Ascending aorta (tissue), 2 donors: ENCODE measurements around the gene VSNL1. TPM values are rescaled to one million over a fixed set of nuclear protein-coding genes. Genes with fewer than 3 reads are reported as not detected.

ENCODE experiments used
- DNase-seq, 2 donors: peaks; one replicate each; pipeline ENCODE4 v3.0.0-alpha.2; 2019; ENCODE audit warnings: low spot score in 2 of 2
- H3K27ac ChIP-seq, 2 donors: fragments of 200-600 bp; sonication (generic); one replicate each; pipeline ENCODE4 v1.5.1; 2016 to 2017; ENCODE audit warnings: mild to moderate bottlenecking in 1 of 2
- H3K27me3 ChIP-seq: fragments of 200-600 bp; sonication (generic); one replicate; pipeline ENCODE4 v1.5.1; 2017
- H3K36me3 ChIP-seq, 2 donors: fragments of 200-600 bp; sonication (generic); one replicate each; pipeline ENCODE4 v1.5.1; 2016
- H3K4me1 ChIP-seq, 2 donors: fragments of 200-600 bp; sonication (generic); one replicate each; pipeline ENCODE4 v1.5.1; 2016 to 2017; ENCODE audit warnings: mild to moderate bottlenecking in 1 of 2
- H3K4me3 ChIP-seq, 2 donors: fragments of 200-600 bp; sonication (generic); one replicate each; pipeline ENCODE4 v1.5.1; 2016 to 2017; ENCODE audit warnings: mild to moderate bottlenecking in 1 of 2
- H3K9me3 ChIP-seq, 2 donors: fragments of 200-600 bp; sonication (generic); one replicate each; pipeline ENCODE4 v1.5.1; 2016
- intact Hi-C: fragments of 100-400 bp; cut with DNase I; formaldehyde crosslinking; loops from one replicate; pipeline ENCODE4 v1.15.1; 2023
- total RNA-seq: library from RNA; depleted of rRNA; stranded (reverse); fragments of >200 nt; gene quantifications from one replicate; pipeline ENCODE4 v1.1.0, GENCODE V29; 2016
- TF ChIP-seq, protein P1 (sequence below), 3 experiments: fragments of 200-600 bp in 2 of 3; fragments of 450-650 bp in 1 of 3; sonication (generic) in 2 of 3; IDR thresholded peaks; one replicate each; pipeline ENCODE4 v1.5.1; 2016 to 2019; ENCODE audit warnings: antibody characterized with exemption in 3 of 3, mild to moderate bottlenecking in 1 of 3, moderate library complexity in 1 of 3

The VSNL1 gene
- total RNA-seq, 1 donor from 2014 or later, result not detected

DNA sequence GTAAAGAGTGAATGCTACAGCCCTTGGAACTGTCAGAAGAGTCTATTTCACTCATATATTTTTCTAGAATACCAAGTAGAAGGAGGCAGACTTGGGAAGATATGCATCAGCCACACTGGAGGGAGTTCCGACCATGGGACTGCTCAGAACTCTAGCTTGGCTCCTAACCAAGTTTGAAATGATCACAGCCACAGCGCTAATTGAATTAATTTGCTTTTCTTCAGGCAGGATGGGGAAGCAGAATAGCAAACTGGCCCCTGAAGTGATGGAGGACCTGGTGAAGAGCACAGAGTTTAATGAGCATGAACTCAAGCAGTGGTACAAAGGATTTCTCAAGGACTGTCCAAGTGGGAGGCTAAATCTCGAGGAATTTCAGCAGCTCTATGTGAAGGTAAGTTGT lies 51.4 kb downstream of the VSNL1 start:
- no peak overlapping the region for H3K27ac ChIP-seq
- no peak for DNase-seq
- intact Hi-C loops, result no loop called here

DNA sequence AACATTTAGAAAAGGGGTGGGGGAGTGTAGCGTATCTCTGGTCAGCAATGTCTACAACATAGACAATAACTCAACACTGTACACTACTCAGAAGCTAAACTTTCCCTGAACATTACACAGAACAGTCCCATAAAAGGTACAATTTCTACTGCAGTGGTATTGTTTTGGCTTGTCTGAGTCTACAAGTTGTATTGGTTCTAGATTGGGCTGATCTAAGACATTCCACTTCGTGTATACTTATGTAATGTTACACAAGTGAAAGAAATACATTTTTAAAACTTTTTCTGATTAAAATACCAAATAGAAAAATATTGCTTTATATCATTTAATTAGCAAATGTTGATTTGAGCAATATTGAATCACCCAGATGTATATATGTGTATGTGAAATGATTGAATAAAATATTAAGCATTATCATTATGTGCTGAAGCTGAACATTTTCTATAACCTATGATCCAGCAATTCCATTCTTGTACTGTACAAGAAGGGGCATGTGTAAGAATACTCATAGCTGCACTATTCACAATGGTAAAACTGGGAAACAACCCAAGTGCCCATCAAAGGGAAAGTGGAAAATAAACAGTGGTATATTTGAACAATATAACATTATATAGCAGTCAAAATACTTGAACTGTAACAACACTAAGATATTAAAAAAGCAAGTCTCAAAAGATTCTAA lies 52.4 kb downstream of the VSNL1 start:
- no peaks in the 10 kb centered on the region for H3K9me3 ChIP-seq
- H3K4me1 ChIP-seq, result peaks cover 0 to 6% of the 10 kb centered on the region in 2 donors
- no peaks in the 10 kb centered on the region for H3K36me3 ChIP-seq
- intact Hi-C loops, result no loop called here
- no peak for DNase-seq
- TF ChIP-seq, protein P1, sequence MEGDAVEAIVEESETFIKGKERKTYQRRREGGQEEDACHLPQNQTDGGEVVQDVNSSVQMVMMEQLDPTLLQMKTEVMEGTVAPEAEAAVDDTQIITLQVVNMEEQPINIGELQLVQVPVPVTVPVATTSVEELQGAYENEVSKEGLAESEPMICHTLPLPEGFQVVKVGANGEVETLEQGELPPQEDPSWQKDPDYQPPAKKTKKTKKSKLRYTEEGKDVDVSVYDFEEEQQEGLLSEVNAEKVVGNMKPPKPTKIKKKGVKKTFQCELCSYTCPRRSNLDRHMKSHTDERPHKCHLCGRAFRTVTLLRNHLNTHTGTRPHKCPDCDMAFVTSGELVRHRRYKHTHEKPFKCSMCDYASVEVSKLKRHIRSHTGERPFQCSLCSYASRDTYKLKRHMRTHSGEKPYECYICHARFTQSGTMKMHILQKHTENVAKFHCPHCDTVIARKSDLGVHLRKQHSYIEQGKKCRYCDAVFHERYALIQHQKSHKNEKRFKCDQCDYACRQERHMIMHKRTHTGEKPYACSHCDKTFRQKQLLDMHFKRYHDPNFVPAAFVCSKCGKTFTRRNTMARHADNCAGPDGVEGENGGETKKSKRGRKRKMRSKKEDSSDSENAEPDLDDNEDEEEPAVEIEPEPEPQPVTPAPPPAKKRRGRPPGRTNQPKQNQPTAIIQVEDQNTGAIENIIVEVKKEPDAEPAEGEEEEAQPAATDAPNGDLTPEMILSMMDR (IDR thresholded peaks at IDR 0.05), result no peak
- no peak overlapping the region for H3K4me3 ChIP-seq
- H3K27ac ChIP-seq, result no peak overlapping the region
- H3K27me3 ChIP-seq, result no peaks in the 10 kb centered on the region

More for the DNA sequence above, 51.4 kb downstream of the VSNL1 start:
- no peak overlapping the region for H3K4me3 ChIP-seq
- peaks cover 0 to 6% of the 10 kb centered on the region in 2 donors for H3K4me1 ChIP-seq
- TF ChIP-seq, protein P1 (IDR thresholded peaks at IDR 0.05), result no peak
- H3K36me3 ChIP-seq, result no peaks in the 10 kb centered on the region
- no peaks in the 10 kb centered on the region for H3K9me3 ChIP-seq
- no peaks in the 10 kb centered on the region for H3K27me3 ChIP-seq

DNA sequence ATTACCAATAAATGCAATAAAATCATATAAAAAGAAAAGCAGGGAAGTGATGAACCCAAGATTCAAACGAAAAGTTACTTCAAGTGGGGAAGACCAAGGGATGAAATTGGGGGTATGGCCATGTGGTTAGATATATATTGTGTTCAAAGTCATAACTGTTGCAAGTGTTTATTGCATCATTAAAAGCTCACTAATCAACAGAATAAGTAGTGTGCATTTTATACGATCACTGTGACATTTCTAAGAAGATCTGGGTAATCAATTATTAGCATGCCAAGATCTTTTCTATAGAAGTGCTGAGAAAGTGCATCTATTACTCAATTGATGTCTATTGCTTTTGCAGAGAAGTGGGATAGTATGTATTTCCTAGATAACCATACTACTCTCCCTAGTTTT lies 52.9 kb downstream of the VSNL1 start:
- H3K27ac ChIP-seq, result no peak overlapping the region
- no peak overlapping the region for H3K4me3 ChIP-seq
- no peaks in the 10 kb centered on the region for H3K9me3 ChIP-seq
- intact Hi-C loops, result no loop called here
- peaks cover 0 to 6% of the 10 kb centered on the region in 2 donors for H3K4me1 ChIP-seq
- no peaks in the 10 kb centered on the region for H3K27me3 ChIP-seq
- no peak for DNase-seq
- H3K36me3 ChIP-seq, result no peaks in the 10 kb centered on the region
- TF ChIP-seq, protein P1 (IDR thresholded peaks at IDR 0.05), result no peak

DNA sequence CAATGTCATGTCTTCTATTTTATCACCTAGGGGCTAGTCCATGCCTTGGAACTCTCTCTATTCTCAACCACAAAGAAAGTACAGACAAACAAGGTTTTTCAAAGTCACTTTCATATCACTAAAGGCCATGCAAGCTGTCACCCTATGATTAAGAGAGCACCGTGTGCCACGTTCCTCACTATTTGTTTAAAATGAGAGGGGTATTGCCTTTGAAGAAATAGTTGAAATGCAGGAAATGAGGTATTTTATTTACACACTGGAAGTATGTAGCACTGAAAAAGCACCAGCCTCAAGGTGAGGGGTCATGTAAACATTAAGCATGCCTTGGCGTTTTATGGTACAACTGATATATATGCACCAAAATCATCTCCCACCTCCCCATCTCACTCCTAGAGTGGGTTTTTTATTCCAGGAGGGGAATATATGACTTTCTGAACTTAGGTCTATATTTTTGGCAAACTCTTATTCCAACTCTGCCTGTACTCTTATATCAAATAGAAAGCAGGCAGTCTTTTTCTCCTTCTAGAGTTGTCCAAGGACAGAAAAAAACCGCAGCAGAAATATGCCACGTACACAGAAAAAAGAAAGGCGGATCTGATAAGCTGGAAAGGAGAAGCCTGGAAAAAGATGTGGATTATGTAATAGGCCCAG lies 53.5 kb downstream of the VSNL1 start:
- Histone ChIP-seq H3K9me3 (no peaks in the 10 kb centered on the region), H3K4me1 (peaks cover 0 to 6% of the 10 kb centered on the region in 2 donors), H3K27me3 (no peaks in the 10 kb centered on the region), H3K4me3 (no peak overlapping the region), H3K27ac (no peak overlapping the region), H3K36me3 (no peaks in the 10 kb centered on the region)
- no peak for DNase-seq
- intact Hi-C loops, result no loop called here
- TF ChIP-seq, protein P1 (IDR thresholded peaks at IDR 0.05), result no peak

DNA sequence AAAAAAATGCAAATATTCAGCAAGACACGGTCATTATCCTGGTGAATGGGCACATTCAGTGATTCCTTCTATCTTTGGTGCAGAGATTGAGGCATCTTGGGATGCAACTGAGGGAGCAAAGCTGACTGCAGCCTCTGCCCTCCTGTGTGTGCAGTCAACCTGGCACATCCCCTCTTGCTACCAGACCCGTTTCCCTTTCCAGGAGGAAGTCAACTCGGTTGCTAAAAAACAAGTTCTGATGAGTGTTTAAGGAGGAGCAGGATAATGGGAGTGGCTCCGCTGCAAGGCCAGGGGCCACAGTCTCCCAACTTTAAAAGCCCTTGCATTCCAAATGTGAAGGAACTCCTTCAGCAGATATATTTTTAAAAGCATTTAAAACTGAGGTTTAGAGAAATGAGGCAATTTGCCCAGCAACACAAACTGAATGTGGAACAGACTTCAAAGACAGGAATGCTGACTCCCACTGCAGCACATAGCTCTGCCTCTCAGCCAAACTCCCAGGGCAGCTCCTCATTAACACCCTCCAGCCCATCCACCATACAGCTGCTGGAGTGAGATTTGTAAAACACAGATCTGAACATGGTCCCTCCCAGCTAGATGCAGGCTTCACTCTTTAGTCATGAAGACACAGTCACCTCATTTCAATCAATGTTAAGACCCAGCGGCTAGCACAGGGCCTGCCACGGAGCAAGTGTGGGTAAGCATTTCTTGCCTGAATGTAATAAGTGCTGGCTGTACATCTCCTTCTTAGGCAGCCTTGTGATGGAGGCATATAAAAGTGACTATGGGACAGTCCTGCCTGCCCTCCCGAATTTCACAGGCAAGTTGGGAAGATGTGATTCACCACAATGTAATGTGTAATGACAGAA lies 54.3 kb downstream of the VSNL1 start:
- TF ChIP-seq, protein P1 (IDR thresholded peaks at IDR 0.05), result no peak
- intact Hi-C loops, result no loop called here
- Histone ChIP-seq H3K4me3 (no peak overlapping the region), H3K4me1 (peaks cover 0 to 6% of the 10 kb centered on the region in 2 donors), H3K36me3 (no peaks in the 10 kb centered on the region), H3K9me3 (no peaks in the 10 kb centered on the region), H3K27ac (no peak overlapping the region), H3K27me3 (no peaks in the 10 kb centered on the region)
- no peak for DNase-seq
